Liver (tissue), 9 donors: ENCODE data around the gene HAGH. TPM values are rescaled to one million over a fixed set of nuclear protein-coding genes. Genes with fewer than 3 reads are reported as not detected.

Source experiments
- DNase-seq: peaks from one replicate; pipeline ENCODE4 v3.0.0-alpha.2; 2017; ENCODE audit warnings: low spot score
- H3K27ac ChIP-seq, 2 donors: one replicate each; pipeline ENCODE4 v1.7.0; 2013; ENCODE audit warnings: inconsistent platforms in 2 of 2, low read length in 2 of 2, control low read depth in 1 of 2, low read depth in 1 of 2, mild to moderate bottlenecking in 1 of 2
- H3K27me3 ChIP-seq, 4 donors: one replicate each; pipeline versions ENCODE4 v1.6.1 to v1.7.0; 2013; ENCODE audit warnings: low read length in 3 of 4, inconsistent platforms in 1 of 4, mild to moderate bottlenecking in 1 of 4, moderate library complexity in 1 of 4; ENCODE audit not compliant: control insufficient read depth in 4 of 4, insufficient read depth in 4 of 4
- H3K36me3 ChIP-seq, 4 donors: one replicate each; pipeline versions ENCODE4 v1.6.1 to v1.7.0; 2013; ENCODE audit warnings: low read length in 3 of 4, mild to moderate bottlenecking in 3 of 4, low read depth in 1 of 4, moderate library complexity in 1 of 4; ENCODE audit not compliant: control insufficient read depth in 4 of 4, insufficient read depth in 3 of 4
- H3K4me1 ChIP-seq, 4 donors: one replicate each; pipeline versions ENCODE4 v1.6.1 to v1.7.0; 2013; ENCODE audit warnings: low read length in 3 of 4, mild to moderate bottlenecking in 3 of 4, moderate library complexity in 1 of 4; ENCODE audit not compliant: control insufficient read depth in 4 of 4, insufficient read depth in 4 of 4
- H3K4me3 ChIP-seq, 3 donors: one replicate each; pipeline versions ENCODE4 v1.6.1 to v1.7.0; 2013; ENCODE audit warnings: low read length in 3 of 3, control low read depth in 1 of 3, low read depth in 1 of 3, mild to moderate bottlenecking in 1 of 3
- H3K9ac ChIP-seq, 2 donors: one replicate each; pipeline ENCODE4 v1.7.0; 2013; ENCODE audit warnings: low read length in 2 of 2, mild to moderate bottlenecking in 2 of 2, moderate library complexity in 2 of 2, control low read depth in 1 of 2, low read depth in 1 of 2
- H3K9me3 ChIP-seq, 4 donors: one replicate each; pipeline versions ENCODE4 v1.6.1 to v1.7.0; 2013; ENCODE audit warnings: low read length in 3 of 4; ENCODE audit not compliant: control insufficient read depth in 4 of 4
- ATF3 ChIP-seq: IDR thresholded peaks from 2 replicates; pipeline ENCODE4 v1.6.1; 2016; ENCODE audit warnings: antibody characterized with exemption
- EGR1 ChIP-seq, 2 donors: IDR thresholded peaks; 2 replicates each; pipeline ENCODE4 v1.6.1; 2016 to 2018; ENCODE audit warnings: antibody characterized with exemption in 2 of 2, low read depth in 2 of 2
- FOXA1 ChIP-seq: IDR thresholded peaks from 2 replicates; pipeline ENCODE4 v1.6.1; 2016; ENCODE audit warnings: antibody characterized with exemption
- FOXA2 ChIP-seq: IDR thresholded peaks from 2 replicates; pipeline ENCODE4 v1.6.1; 2016; ENCODE audit warnings: antibody characterized with exemption
- GABPA ChIP-seq, 2 donors: IDR thresholded peaks in 1 of 2; conservative IDR thresholded peaks in 1 of 2; 2 replicates each; pipeline ENCODE4 v1.6.1; 2016; ENCODE audit warnings: antibody characterized with exemption in 2 of 2, mild to moderate bottlenecking in 1 of 2, moderate library complexity in 1 of 2
- HNF4A ChIP-seq, 2 donors: conservative IDR thresholded peaks; 2 replicates each; pipeline ENCODE4 v1.6.1; 2016; ENCODE audit warnings: antibody characterized with exemption in 2 of 2, mild to moderate bottlenecking in 2 of 2
- HNF4G ChIP-seq: IDR thresholded peaks from 2 replicates; pipeline ENCODE4 v1.6.1; 2016; ENCODE audit warnings: antibody characterized with exemption
- NR2F2 ChIP-seq: IDR thresholded peaks from 2 replicates; pipeline ENCODE4 v1.6.1; 2016; ENCODE audit warnings: antibody characterized with exemption
- RAD21 ChIP-seq, 2 donors: IDR thresholded peaks; 2 replicates each; pipeline ENCODE4 v1.6.1; 2016; ENCODE audit warnings: antibody characterized with exemption in 2 of 2, mild to moderate bottlenecking in 2 of 2
- RXRA ChIP-seq, 2 donors: IDR thresholded peaks; 2 replicates each; pipeline ENCODE4 v1.6.1; 2017 to 2018; ENCODE audit warnings: antibody characterized with exemption in 2 of 2, mild to moderate bottlenecking in 1 of 2
- SP1 ChIP-seq: IDR thresholded peaks from 2 replicates; pipeline ENCODE4 v1.6.1; 2018; ENCODE audit warnings: antibody characterized with exemption, mild to moderate bottlenecking
- YY1 ChIP-seq: IDR thresholded peaks from 2 replicates; pipeline ENCODE4 v1.6.1; 2016; ENCODE audit warnings: antibody characterized with exemption, mild to moderate bottlenecking
- WGBS: extraction: QIAGEN DNeasy Blood & Tissue Kit; methylation state at CpG from one replicate; pipeline ENCODE4 v1.1.7; 2013; 5-methylcytosine and 5-hydroxymethylcytosine counted together
- polyA plus RNA-seq, 2 donors: library from polyadenylated mRNA; stranded (reverse) in 1 of 2; unstranded in 1 of 2; fragments of 200-250 nt in 1 of 2; fragments of >200 nt in 1 of 2; fragmentation: Nextera tagmentation in 1 of 2; extraction: Ambion mirVana in 1 of 2; gene quantifications; one replicate each; pipeline versions ENCODE4 v1.2.1 to v1.2.3, GENCODE V29; 2013 to 2015
- total RNA-seq, 2 donors: library from RNA; depleted of rRNA; stranded (reverse); fragments of >200 nt; gene quantifications; one replicate each; pipeline ENCODE4 v1.2.3, GENCODE V29; 2014
- TF ChIP-seq, protein P1 (sequence below): IDR thresholded peaks from 2 replicates; pipeline ENCODE4 v1.6.1; 2016; ENCODE audit warnings: antibody characterized with exemption
- TF ChIP-seq, protein P2 (sequence below): IDR thresholded peaks from 2 replicates; pipeline ENCODE4 v1.6.1; 2016; ENCODE audit warnings: antibody characterized with exemption, mild to moderate bottlenecking
- TF ChIP-seq, protein P3 (sequence below): fragments of 150-350 bp; IDR thresholded peaks from 2 replicates; pipeline ENCODE4 v1.5.1; 2017; ENCODE audit warnings: improper control_type of control experiment, low read depth, low read length; ENCODE audit not compliant: missing input control
- donor health status: healthy.
- donor health status: healthy.
- donor health status: healthy.
- donor health status: healthy.
- donor health status: healthy.

The HAGH gene
- total and polyA plus RNA-seq, 4 donors = 169 to 252 (median 204) TPM

- no peak overlapping the region for H3K9ac ChIP-seq
- TF ChIP-seq HNF4A (conservative IDR thresholded peaks at IDR 0.05) = no peak
- TF ChIP-seq YY1 = no peak
- TF ChIP-seq SP1 = no peak
- no peak for TF ChIP-seq RXRA (IDR thresholded peaks at IDR 0.05)
- TF ChIP-seq, protein P1, sequence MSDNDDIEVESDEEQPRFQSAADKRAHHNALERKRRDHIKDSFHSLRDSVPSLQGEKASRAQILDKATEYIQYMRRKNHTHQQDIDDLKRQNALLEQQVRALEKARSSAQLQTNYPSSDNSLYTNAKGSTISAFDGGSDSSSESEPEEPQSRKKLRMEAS = no peak
- H3K9me3 ChIP-seq = no peaks in the 10 kb centered on the region
- 87% methylated on average over 1 of the region's 1 CpG for WGBS
- H3K36me3 ChIP-seq = no peaks in the 10 kb centered on the region
- H3K27ac ChIP-seq = no peak overlapping the region
- no peaks in the 10 kb centered on the region for H3K4me1 ChIP-seq
- no peaks in the 10 kb centered on the region for H3K27me3 ChIP-seq
- no peak overlapping the region for H3K4me3 ChIP-seq
- no peak for DNase-seq
These were observed 19.8 kb upstream of the HAGH start for GRCh38 chr16:1846416-1846815.

DNA sequence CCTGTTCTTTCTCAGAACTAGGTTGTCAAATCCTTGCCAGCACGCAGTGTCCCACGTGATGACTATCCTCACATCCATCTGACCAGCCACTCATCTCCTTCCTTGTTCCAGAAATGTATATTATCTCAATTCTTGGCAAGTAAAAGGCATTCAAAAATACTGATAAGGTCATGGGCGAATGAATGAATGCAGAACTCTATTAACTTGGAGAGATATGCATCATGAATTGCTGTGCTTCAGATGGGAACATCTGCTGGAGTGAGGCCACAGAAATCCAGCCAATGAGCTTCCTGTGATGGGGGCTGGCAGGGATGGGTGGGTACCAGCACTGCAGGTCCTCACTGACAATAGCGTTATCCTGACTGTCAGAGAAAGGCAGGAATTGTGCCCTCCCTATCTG is 19.4 kb upstream of the HAGH start:
- Histone ChIP-seq H3K4me1 (no peaks in the 10 kb centered on the region), H3K9ac (no peak overlapping the region), H3K27me3 (no peaks in the 10 kb centered on the region), H3K36me3 (no peaks in the 10 kb centered on the region), H3K9me3 (no peaks in the 10 kb centered on the region), H3K27ac (no peak overlapping the region), H3K4me3 (no peak overlapping the region)
- DNase-seq = no peak
- TF ChIP-seq FOXA2 = no peak
- TF ChIP-seq, protein P2, sequence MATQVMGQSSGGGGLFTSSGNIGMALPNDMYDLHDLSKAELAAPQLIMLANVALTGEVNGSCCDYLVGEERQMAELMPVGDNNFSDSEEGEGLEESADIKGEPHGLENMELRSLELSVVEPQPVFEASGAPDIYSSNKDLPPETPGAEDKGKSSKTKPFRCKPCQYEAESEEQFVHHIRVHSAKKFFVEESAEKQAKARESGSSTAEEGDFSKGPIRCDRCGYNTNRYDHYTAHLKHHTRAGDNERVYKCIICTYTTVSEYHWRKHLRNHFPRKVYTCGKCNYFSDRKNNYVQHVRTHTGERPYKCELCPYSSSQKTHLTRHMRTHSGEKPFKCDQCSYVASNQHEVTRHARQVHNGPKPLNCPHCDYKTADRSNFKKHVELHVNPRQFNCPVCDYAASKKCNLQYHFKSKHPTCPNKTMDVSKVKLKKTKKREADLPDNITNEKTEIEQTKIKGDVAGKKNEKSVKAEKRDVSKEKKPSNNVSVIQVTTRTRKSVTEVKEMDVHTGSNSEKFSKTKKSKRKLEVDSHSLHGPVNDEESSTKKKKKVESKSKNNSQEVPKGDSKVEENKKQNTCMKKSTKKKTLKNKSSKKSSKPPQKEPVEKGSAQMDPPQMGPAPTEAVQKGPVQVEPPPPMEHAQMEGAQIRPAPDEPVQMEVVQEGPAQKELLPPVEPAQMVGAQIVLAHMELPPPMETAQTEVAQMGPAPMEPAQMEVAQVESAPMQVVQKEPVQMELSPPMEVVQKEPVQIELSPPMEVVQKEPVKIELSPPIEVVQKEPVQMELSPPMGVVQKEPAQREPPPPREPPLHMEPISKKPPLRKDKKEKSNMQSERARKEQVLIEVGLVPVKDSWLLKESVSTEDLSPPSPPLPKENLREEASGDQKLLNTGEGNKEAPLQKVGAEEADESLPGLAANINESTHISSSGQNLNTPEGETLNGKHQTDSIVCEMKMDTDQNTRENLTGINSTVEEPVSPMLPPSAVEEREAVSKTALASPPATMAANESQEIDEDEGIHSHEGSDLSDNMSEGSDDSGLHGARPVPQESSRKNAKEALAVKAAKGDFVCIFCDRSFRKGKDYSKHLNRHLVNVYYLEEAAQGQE = no peak
- no peak for TF ChIP-seq RAD21 (IDR thresholded peaks at IDR 0.05)
- no peak for TF ChIP-seq HNF4A (conservative IDR thresholded peaks at IDR 0.05)
- TF ChIP-seq, protein P3, sequence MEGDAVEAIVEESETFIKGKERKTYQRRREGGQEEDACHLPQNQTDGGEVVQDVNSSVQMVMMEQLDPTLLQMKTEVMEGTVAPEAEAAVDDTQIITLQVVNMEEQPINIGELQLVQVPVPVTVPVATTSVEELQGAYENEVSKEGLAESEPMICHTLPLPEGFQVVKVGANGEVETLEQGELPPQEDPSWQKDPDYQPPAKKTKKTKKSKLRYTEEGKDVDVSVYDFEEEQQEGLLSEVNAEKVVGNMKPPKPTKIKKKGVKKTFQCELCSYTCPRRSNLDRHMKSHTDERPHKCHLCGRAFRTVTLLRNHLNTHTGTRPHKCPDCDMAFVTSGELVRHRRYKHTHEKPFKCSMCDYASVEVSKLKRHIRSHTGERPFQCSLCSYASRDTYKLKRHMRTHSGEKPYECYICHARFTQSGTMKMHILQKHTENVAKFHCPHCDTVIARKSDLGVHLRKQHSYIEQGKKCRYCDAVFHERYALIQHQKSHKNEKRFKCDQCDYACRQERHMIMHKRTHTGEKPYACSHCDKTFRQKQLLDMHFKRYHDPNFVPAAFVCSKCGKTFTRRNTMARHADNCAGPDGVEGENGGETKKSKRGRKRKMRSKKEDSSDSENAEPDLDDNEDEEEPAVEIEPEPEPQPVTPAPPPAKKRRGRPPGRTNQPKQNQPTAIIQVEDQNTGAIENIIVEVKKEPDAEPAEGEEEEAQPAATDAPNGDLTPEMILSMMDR = no peak
- no peak for TF ChIP-seq FOXA1
- no peak for TF ChIP-seq NR2F2
- no peak for TF ChIP-seq EGR1 (IDR thresholded peaks at IDR 0.05; ENCODE audit: low read depth in 2 of 2)
- TF ChIP-seq ATF3 = no peak
- WGBS = 79% methylated on average over 4 of the region's 4 CpGs

GRCh38 chr16:1839554-1839953 is 12.9 kb upstream of the HAGH start:
- Histone ChIP-seq H3K36me3 (peaks cover 0 to 9% (median 1%) of the 10 kb centered on the region in 4 donors), H3K4me1 (no peaks in the 10 kb centered on the region), H3K27ac (no peak overlapping the region), H3K9me3 (no peaks in the 10 kb centered on the region), H3K27me3 (no peaks in the 10 kb centered on the region), H3K4me3 (no peak overlapping the region), H3K9ac (no peak overlapping the region)
- DNase-seq = no peak
- no peak for TF ChIP-seq FOXA1
- TF ChIP-seq EGR1 (IDR thresholded peaks at IDR 0.05; ENCODE audit: low read depth in 2 of 2) = no peak
- no peak for TF ChIP-seq HNF4G
- no peak for TF ChIP-seq GABPA (IDR thresholded peaks at IDR 0.05 in 1 of 2, conservative IDR thresholded peaks at IDR 0.05 in 1 of 2)
- TF ChIP-seq RXRA (IDR thresholded peaks at IDR 0.05) = no peak
- 85% methylated on average over 9 of the region's 9 CpGs for WGBS
